NB4 (cell line): ENCODE measurements around the gene FAS.

Experiments
- DNase-seq: peaks from one replicate; pipeline ENCODE4 v3.0.0; 2010; ENCODE audit warnings: low read depth
- H3K4me3 ChIP-seq: one replicate; pipeline ENCODE4 v1.5.1; 2011; ENCODE audit warnings: mild to moderate bottlenecking, low read depth, low read length, moderate library complexity
- CTCF ChIP-seq: IDR thresholded peaks from one replicate; pipeline ENCODE4 v1.5.1; 2012; ENCODE audit warnings: low read depth, low read length
- MYC ChIP-seq: IDR thresholded peaks from 2 replicates; pipeline ENCODE4 v1.6.1; 2011; ENCODE audit warnings: low read depth, low read length
- POLR2A ChIP-seq: IDR thresholded peaks from 2 replicates; pipeline ENCODE4 v1.6.1; 2011; ENCODE audit warnings: mild to moderate bottlenecking; ENCODE audit not compliant: insufficient read length; ENCODE audit errors: extremely low read depth
- TF ChIP-seq, protein P1 (sequence below): IDR thresholded peaks from 2 replicates; pipeline ENCODE4 v1.6.1; 2011; ENCODE audit warnings: low read depth, low read length

Gene FAS

DNA sequence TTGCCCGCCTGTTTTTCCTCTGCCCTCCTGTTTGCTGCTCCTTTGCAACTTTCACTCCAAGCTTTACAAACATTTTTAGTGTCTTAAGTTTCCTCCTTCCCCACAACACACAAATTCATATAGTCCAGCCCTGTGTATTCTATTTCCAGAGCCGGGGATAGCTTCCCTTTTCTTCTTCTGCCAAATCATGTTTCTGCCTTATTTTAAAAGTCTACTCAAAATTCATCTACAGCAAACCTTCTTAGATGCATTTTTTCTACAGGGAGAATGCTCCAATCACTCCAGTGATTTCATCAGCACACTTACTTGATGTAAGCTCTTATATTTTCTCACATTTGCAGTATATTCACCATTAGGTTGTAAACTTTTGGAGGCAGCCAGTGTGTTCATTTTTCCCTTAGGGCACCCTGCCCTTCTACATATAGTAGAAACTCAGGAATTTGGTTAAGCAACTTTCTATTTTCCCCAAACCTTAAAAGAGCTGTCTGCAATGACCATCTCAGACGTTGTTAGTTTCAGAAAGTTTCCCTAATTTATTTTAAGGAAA is 25.7 kb upstream of the FAS start:
- DNase-seq = no peak
- TF ChIP-seq, protein P1, sequence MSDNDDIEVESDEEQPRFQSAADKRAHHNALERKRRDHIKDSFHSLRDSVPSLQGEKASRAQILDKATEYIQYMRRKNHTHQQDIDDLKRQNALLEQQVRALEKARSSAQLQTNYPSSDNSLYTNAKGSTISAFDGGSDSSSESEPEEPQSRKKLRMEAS = no peak
- TF ChIP-seq CTCF (no peak), MYC (no peak), POLR2A (no peak)
- no peak overlapping the region for H3K4me3 ChIP-seq

DNA sequence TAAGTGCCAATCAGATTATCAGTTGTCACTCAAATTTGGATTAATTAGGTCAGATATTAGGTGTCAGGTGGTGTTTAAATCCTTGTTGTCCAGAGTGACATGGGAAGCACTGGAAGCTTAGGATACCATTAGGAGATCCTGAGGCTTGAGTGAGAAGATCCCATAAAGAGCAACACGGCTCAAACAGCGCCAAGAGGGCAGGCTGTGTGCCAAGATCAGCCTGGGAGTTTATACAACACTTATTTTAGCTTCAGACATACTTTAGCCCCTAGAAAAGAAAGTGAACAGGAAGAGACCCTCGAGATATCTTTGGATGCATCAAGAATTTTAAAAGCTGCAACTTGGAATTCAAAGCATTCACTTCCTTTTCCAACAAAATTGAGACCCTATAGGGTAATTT is 23.8 kb upstream of the FAS start:
- TF ChIP-seq POLR2A (no peak), CTCF (no peak), MYC (no peak)
- TF ChIP-seq, protein P1 = no peak
- no peak overlapping the region for H3K4me3 ChIP-seq
- DNase-seq = no peak

DNA sequence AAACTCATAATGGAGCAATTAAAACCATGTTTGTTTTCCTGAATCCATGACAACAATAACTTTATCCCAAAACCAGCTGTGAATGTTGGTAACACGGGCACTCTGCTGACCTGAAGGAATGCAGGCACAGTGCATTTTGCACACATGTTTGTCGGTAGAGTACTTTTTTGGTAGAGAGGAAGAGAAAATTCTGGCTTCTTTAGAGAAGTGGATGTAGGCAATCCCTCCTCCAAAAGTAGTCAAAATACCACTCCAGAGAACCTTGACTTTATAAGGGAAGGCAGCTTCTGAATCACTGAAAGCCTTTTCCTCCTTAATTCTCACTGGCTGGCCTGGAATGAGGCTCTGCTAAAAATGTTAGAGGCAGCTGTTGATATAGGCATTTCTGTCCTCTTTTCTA is 22.2 kb upstream of the FAS start:
- DNase-seq = no peak
- no peak overlapping the region for H3K4me3 ChIP-seq
- TF ChIP-seq CTCF = no peak
- TF ChIP-seq MYC = no peak
- TF ChIP-seq, protein P1 = no peak
- no peak for TF ChIP-seq POLR2A

- TF ChIP-seq MYC = no peak
- no peak for TF ChIP-seq CTCF
- TF ChIP-seq, protein P1 = no peak
- TF ChIP-seq POLR2A = no peak
- DNase-seq = no peak
- H3K4me3 ChIP-seq = no peak overlapping the region
Observed at GRCh38 chr10:88971221-88972061, 19.2 kb upstream of the FAS start.

DNA sequence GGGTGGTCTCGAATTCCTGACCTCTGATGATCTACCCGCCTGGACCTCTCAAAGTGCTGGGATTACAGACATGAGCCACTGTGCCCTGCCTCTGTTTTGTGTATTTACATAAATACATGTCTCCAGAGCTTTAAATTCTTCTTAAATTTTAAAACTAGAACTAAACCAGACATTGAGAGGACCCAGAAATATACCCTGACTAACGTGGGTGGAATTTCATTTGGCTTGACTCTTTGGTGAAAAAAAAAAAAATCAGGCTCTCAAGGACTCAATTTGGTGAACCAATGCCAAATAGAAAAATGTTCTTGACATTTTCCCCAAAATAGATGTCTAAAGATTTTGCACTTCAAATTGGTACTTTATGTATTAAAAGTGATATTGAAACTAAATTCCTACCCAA is 16.6 kb upstream of the FAS start:
- no peak for DNase-seq
- TF ChIP-seq POLR2A = no peak
- no peak for TF ChIP-seq MYC

DNA sequence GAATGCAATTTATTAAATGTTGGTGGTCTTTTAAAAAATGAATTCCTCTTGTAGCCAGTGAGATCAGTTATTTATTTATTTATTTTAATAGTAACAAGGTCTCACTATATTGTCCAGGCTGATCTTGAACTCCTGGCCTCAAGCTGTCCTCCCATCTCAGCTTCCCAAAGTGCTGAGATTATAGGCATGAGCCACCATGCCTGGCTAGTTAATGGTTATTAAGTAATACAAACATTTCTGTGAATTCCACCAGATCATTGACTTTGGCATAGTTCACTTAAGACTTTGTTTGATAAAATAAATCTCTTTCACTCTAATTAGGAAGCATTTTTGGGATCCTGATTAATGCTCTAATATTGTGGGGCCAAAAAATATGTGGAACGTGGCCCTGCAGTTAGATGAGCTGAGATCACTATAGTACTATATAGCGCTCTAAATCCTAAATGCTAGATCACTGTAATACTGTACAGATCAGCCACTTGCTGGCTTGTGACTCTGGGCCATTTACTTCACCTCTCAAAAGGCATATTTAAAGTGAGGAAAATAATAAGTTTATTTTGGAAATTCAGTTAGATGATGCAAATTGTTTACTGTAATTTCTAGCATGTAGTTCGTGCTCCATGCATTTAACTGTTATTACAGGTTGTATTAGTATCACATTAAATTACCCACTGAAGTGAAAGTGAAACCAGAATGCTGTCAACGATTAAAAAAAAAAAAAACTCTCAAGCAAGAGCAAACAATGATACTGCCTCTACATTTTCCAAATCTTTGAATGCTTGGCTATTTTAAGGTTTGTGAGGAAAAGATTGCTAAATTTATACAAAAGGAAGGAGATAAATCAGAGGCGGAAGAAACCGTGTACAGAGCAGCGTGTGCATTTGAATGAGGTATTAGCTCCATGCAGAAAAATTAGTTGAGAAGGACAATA is 15.9 kb upstream of the FAS start:
- peak; percentile 47 for DNase-seq
- peak overlapping the region; percentile 84 for H3K4me3 ChIP-seq
- TF ChIP-seq, protein P1 = no peak
- TF ChIP-seq MYC (no peak), CTCF (no peak), POLR2A (no peak)

More for the DNA sequence above, 16.6 kb upstream of the FAS start:
- no peak overlapping the region for H3K4me3 ChIP-seq
